ENCODE data around the gene QPRT. TPM values are rescaled to one million over a fixed set of nuclear protein-coding genes. Genes with fewer than 3 reads are reported as not detected.
"Not testable (repeated sequence)": the region's sequence is repeated elsewhere in the genome, so short reads cannot be mapped to it uniquely, and the experiment has no call there.

The QPRT gene
- total RNA-seq, 1 donor: 19.5 TPM

- Histone ChIP-seq H2AFZ (ENCODE audit: low read length) (peak overlapping the region; percentile 31), H3K4me2 (ENCODE audit: insufficient read depth, low read length) (peak overlapping the region; percentile 34), H3K27ac (ENCODE audit: low read depth, low read length) (no peak overlapping the region), H3K9me3 (ENCODE audit: low read depth, low read length) (no peaks in the 10 kb centered on the region), H3K4me3 (ENCODE audit: insufficient read depth, low read length) (no peak overlapping the region), H3K79me2 (ENCODE audit: insufficient read depth, low read length) (no peaks in the 10 kb centered on the region), H3K36me3 (ENCODE audit: insufficient read depth, low read length) (no peaks in the 10 kb centered on the region), H3K27me3 (ENCODE audit: insufficient read depth, low read length) (peaks cover 10% of the 10 kb centered on the region), H3K4me1 (ENCODE audit: insufficient read depth, low read length) (peaks cover 2% of the 10 kb centered on the region), H4K20me1 (ENCODE audit: insufficient read depth, low read length) (no peaks in the 10 kb centered on the region)
- peak; percentile 88 for TF ChIP-seq CTCF (IDR thresholded peaks at IDR 0.05; ENCODE audit: extremely low read depth, low read depth, low read length)
- peak; percentile 98 for DNase-seq (ENCODE audit: insufficient read length, low spot score, missing footprints)
Observed at GRCh38 chr16:29700253-29700987, 21.4 kb downstream of the QPRT start.

DNA sequence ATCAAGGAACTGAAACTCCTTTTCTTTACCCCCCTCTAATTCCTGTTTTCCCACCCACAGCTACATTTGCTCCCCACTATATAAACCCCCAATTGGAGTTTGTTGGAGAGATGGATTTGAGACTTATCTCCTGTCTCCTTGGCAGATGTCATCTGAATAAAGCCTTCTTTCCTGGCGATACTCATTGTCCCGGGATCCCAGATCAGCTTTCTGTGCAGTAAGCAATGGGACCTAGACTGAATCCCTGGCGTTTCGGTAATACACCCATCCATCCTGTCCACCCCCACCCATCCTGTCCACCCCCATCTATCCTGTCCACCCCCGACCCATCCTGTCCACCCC is 22.2 kb downstream of the QPRT start:
- H3K4me2 ChIP-seq (ENCODE audit: insufficient read depth, low read length): no peak overlapping the region
- H3K27ac ChIP-seq (ENCODE audit: low read depth, low read length): no peak overlapping the region
- TF ChIP-seq CTCF (IDR thresholded peaks at IDR 0.05; ENCODE audit: extremely low read depth, low read depth, low read length): no peak
- no peaks in the 10 kb centered on the region for H3K9me3 ChIP-seq (ENCODE audit: low read depth, low read length)
- no peaks in the 10 kb centered on the region for H4K20me1 ChIP-seq (ENCODE audit: insufficient read depth, low read length)
- DNase-seq (ENCODE audit: insufficient read length, low spot score, missing footprints): no peak
- H3K4me1 ChIP-seq (ENCODE audit: insufficient read depth, low read length): peaks cover 2% of the 10 kb centered on the region
- peaks cover 10% of the 10 kb centered on the region for H3K27me3 ChIP-seq (ENCODE audit: insufficient read depth, low read length)
- no peaks in the 10 kb centered on the region for H3K36me3 ChIP-seq (ENCODE audit: insufficient read depth, low read length)
- no peak overlapping the region for H2AFZ ChIP-seq (ENCODE audit: low read length)
- H3K79me2 ChIP-seq (ENCODE audit: insufficient read depth, low read length): no peaks in the 10 kb centered on the region
- H3K4me3 ChIP-seq (ENCODE audit: insufficient read depth, low read length): no peak overlapping the region

DNA sequence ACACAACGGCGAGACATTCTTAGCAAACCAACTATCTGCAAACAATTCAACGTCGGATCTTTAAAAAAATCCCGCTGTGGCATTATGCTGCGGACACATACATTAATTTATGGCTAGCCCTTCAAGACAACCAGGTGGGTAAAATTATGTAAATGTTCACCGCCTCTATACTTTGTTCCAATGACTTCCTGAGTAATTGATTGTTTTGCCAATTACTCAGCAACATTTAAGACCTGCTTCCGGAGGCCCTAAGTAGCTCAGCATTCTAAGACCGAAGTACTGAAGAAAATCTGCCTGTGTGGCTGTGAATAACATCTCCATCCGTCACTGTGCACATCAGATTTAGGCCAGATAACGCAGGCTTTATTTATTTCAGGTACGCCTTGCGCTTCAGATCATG is 23.3 kb downstream of the QPRT start:
- Histone ChIP-seq H3K79me2 (ENCODE audit: insufficient read depth, low read length) (no peaks in the 10 kb centered on the region), H3K27me3 (ENCODE audit: insufficient read depth, low read length) (peaks cover 10% of the 10 kb centered on the region), H3K27ac (ENCODE audit: low read depth, low read length) (no peak overlapping the region), H3K4me1 (ENCODE audit: insufficient read depth, low read length) (peaks cover 2% of the 10 kb centered on the region), H4K20me1 (ENCODE audit: insufficient read depth, low read length) (no peaks in the 10 kb centered on the region), H2AFZ (ENCODE audit: low read length) (peak overlapping the region; percentile 29), H3K36me3 (ENCODE audit: insufficient read depth, low read length) (no peaks in the 10 kb centered on the region), H3K9me3 (ENCODE audit: low read depth, low read length) (no peaks in the 10 kb centered on the region), H3K4me2 (ENCODE audit: insufficient read depth, low read length) (peak overlapping the region; percentile 36), H3K4me3 (ENCODE audit: insufficient read depth, low read length) (no peak overlapping the region)
- no peak for TF ChIP-seq CTCF (IDR thresholded peaks at IDR 0.05; ENCODE audit: extremely low read depth, low read depth, low read length)
- peak; percentile 31 for DNase-seq (ENCODE audit: insufficient read length, low spot score, missing footprints)

- Histone ChIP-seq H3K36me3 (ENCODE audit: insufficient read depth, low read length) (no peaks in the 10 kb centered on the region), H3K9me3 (ENCODE audit: low read depth, low read length) (no peaks in the 10 kb centered on the region), H4K20me1 (ENCODE audit: insufficient read depth, low read length) (no peaks in the 10 kb centered on the region), H3K79me2 (ENCODE audit: insufficient read depth, low read length) (no peaks in the 10 kb centered on the region), H3K27ac (ENCODE audit: low read depth, low read length) (no peak overlapping the region), H3K4me2 (ENCODE audit: insufficient read depth, low read length) (no peak overlapping the region), H3K4me3 (ENCODE audit: insufficient read depth, low read length) (no peak overlapping the region), H3K27me3 (ENCODE audit: insufficient read depth, low read length) (no peaks in the 10 kb centered on the region), H2AFZ (ENCODE audit: low read length) (no peak overlapping the region), H3K4me1 (ENCODE audit: insufficient read depth, low read length) (peaks cover 5% of the 10 kb centered on the region)
- TF ChIP-seq CTCF (IDR thresholded peaks at IDR 0.05; ENCODE audit: extremely low read depth, low read depth, low read length): no peak
- no peak for DNase-seq (ENCODE audit: insufficient read length, low spot score, missing footprints)
Observed at GRCh38 chr16:29705030-29705429, 26.1 kb downstream of the QPRT start.

DNA sequence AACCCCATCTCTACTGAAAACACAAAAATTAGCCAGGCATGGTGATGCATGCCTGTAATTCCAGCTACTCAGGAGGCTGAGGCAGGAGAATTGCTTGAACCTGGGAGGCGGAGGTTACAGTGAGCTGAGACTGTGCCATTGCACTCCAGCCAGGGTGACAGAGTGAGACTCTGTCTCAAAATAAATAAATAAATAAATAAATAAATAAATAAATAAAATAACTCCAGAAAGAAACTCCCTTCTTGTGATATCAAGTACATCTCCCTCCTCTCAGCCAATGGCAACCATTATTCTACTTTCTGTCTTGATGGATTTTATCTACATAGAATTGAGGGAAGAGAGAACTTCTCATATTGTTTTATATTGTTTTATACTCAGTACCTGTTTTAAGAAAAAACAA is 28.2 kb downstream of the QPRT start:
- DNase-seq (ENCODE audit: insufficient read length, low spot score, missing footprints); H3K4me3 ChIP-seq (ENCODE audit: insufficient read depth, low read length); H3K27me3 ChIP-seq (ENCODE audit: insufficient read depth, low read length): not testable (repeated sequence)

More for the DNA sequence above, 28.2 kb downstream of the QPRT start:
- H3K27ac ChIP-seq (ENCODE audit: low read depth, low read length); H3K4me2 ChIP-seq (ENCODE audit: insufficient read depth, low read length); H2AFZ ChIP-seq (ENCODE audit: low read length); H4K20me1 ChIP-seq (ENCODE audit: insufficient read depth, low read length); H3K36me3 ChIP-seq (ENCODE audit: insufficient read depth, low read length); H3K9me3 ChIP-seq (ENCODE audit: low read depth, low read length); H3K79me2 ChIP-seq (ENCODE audit: insufficient read depth, low read length); H3K4me1 ChIP-seq (ENCODE audit: insufficient read depth, low read length): not testable (repeated sequence)
